ENCODE measurements around the gene PSMD6.
A peak's percentile ranks its signal among the peaks of the same experiment; 100 is the strongest.

Gene PSMD6

GRCh38 chr3:63998852-63999754 is 24.2 kb downstream of the PSMD6 start:
- no peak overlapping the region for H3K27ac ChIP-seq (ENCODE audit: poor library complexity, severe bottlenecking)
- ATAC-seq (ENCODE audit: low read depth): no peak
- no peaks in the 10 kb centered on the region for H3K4me1 ChIP-seq (ENCODE audit: insufficient read depth, poor library complexity, severe bottlenecking)
- no peaks in the 10 kb centered on the region for H3K9me3 ChIP-seq (ENCODE audit: severe bottlenecking)
- TF ChIP-seq, protein P1, sequence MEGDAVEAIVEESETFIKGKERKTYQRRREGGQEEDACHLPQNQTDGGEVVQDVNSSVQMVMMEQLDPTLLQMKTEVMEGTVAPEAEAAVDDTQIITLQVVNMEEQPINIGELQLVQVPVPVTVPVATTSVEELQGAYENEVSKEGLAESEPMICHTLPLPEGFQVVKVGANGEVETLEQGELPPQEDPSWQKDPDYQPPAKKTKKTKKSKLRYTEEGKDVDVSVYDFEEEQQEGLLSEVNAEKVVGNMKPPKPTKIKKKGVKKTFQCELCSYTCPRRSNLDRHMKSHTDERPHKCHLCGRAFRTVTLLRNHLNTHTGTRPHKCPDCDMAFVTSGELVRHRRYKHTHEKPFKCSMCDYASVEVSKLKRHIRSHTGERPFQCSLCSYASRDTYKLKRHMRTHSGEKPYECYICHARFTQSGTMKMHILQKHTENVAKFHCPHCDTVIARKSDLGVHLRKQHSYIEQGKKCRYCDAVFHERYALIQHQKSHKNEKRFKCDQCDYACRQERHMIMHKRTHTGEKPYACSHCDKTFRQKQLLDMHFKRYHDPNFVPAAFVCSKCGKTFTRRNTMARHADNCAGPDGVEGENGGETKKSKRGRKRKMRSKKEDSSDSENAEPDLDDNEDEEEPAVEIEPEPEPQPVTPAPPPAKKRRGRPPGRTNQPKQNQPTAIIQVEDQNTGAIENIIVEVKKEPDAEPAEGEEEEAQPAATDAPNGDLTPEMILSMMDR (IDR thresholded peaks at IDR 0.05; ENCODE audit: poor library complexity, severe bottlenecking): no peak
- H3K36me3 ChIP-seq (ENCODE audit: low read depth): peaks cover 82% of the 10 kb centered on the region
- no peak for DNase-seq (ENCODE audit: low spot score)
- no peaks in the 10 kb centered on the region for H3K27me3 ChIP-seq (ENCODE audit: insufficient read depth, poor library complexity, severe bottlenecking)
- no peak overlapping the region for H3K4me3 ChIP-seq (ENCODE audit: severe bottlenecking)

- H3K4me3 ChIP-seq (ENCODE audit: severe bottlenecking): no peak overlapping the region
- H3K27me3 ChIP-seq (ENCODE audit: insufficient read depth, poor library complexity, severe bottlenecking): no peaks in the 10 kb centered on the region
- no peak for DNase-seq (ENCODE audit: low spot score)
- no peaks in the 10 kb centered on the region for H3K9me3 ChIP-seq (ENCODE audit: severe bottlenecking)
- H3K27ac ChIP-seq (ENCODE audit: poor library complexity, severe bottlenecking): no peak overlapping the region
- ATAC-seq (ENCODE audit: low read depth): no peak
- H3K4me1 ChIP-seq (ENCODE audit: insufficient read depth, poor library complexity, severe bottlenecking): no peaks in the 10 kb centered on the region
- peaks cover 76% of the 10 kb centered on the region for H3K36me3 ChIP-seq (ENCODE audit: low read depth)
- TF ChIP-seq, protein P1 (IDR thresholded peaks at IDR 0.05; ENCODE audit: poor library complexity, severe bottlenecking): no peak
Measured at GRCh38 chr3:63995086-63995485, 28.2 kb downstream of the PSMD6 start.

DNA sequence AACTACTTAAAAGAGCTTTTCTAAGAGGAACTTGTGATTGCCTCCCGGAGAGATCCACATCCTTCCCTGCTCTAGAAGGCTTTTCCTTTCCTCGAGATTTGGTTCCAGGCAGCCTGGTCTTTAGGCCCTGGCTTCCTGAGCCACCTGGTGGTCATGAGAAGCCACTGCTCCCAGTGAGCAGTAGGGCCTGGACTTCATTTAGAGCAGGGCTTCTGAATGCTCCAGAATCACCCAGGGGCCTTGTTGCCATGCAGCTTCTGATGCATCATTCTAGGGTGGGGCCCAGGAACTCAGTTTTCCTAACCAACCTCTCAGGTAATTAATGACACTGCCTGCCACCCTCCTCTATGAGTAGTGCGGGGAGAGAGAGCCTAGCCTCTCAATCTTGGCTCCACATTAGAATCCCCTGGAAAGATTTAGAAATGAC is 29.6 kb downstream of the PSMD6 start:
- Histone ChIP-seq H3K27me3 (ENCODE audit: insufficient read depth, poor library complexity, severe bottlenecking) (no peaks in the 10 kb centered on the region), H3K4me3 (ENCODE audit: severe bottlenecking) (no peak overlapping the region), H3K9me3 (ENCODE audit: severe bottlenecking) (no peaks in the 10 kb centered on the region), H3K27ac (ENCODE audit: poor library complexity, severe bottlenecking) (no peak overlapping the region), H3K36me3 (ENCODE audit: low read depth) (peaks cover 77% of the 10 kb centered on the region), H3K4me1 (ENCODE audit: insufficient read depth, poor library complexity, severe bottlenecking) (no peaks in the 10 kb centered on the region)
- DNase-seq (ENCODE audit: low spot score) (no peak), ATAC-seq (ENCODE audit: low read depth) (peak; percentile 92)
- TF ChIP-seq, protein P1 (IDR thresholded peaks at IDR 0.05; ENCODE audit: poor library complexity, severe bottlenecking): peak; percentile 88

DNA sequence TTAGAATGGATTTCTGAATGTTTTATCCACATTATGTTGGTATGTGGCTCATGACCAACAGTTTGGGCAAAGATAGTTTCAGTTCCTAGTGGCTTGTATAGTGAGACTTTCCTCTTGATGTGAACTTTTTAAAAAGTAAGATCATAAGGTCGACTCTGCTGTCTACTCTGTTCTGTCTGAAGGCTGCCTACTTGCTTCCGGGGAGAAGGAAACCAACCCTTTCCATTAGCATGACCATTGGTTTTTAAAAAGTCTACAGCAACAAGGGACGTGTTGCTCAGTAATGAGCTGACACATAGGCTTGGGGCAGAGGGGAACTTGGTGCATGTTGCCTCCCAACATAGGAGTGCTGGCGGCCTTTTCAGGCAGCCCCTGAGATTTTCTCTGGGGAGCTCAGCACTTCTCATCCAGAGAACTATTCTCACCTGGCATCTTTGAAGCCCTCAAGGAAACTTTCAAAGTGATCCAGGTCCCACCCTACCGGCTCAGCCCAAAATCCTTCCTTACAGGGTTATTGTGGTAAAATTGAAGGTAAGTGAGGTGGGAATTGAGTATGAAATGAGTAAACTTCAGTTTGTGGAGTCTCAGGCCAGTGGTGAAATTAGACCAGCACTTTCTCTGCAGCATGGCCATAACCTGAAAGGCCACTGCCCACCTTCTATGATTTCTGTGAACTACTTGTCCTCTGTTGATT is 30.6 kb downstream of the PSMD6 start:
- Histone ChIP-seq H3K9me3 (ENCODE audit: severe bottlenecking) (no peaks in the 10 kb centered on the region), H3K4me1 (ENCODE audit: insufficient read depth, poor library complexity, severe bottlenecking) (no peaks in the 10 kb centered on the region), H3K27ac (ENCODE audit: poor library complexity, severe bottlenecking) (no peak overlapping the region), H3K27me3 (ENCODE audit: insufficient read depth, poor library complexity, severe bottlenecking) (no peaks in the 10 kb centered on the region), H3K36me3 (ENCODE audit: low read depth) (peaks cover 81% of the 10 kb centered on the region), H3K4me3 (ENCODE audit: severe bottlenecking) (no peak overlapping the region)
- TF ChIP-seq, protein P1 (IDR thresholded peaks at IDR 0.05; ENCODE audit: poor library complexity, severe bottlenecking): no peak
- DNase-seq (ENCODE audit: low spot score) (no peak), ATAC-seq (ENCODE audit: low read depth) (no peak)
